Sigmoid colon (tissue), 7 donors: Measurements from ENCODE around the gene ZNF274. TPM values are rescaled to one million over a fixed set of nuclear protein-coding genes. Genes with fewer than 3 reads are reported as not detected.

ENCODE experiments used
- DNase-seq: peaks from one replicate; pipeline ENCODE4 v3.0.0-alpha.2; 2019
- H3K27ac ChIP-seq, 4 donors: fragments of 200-600 bp; sonication (generic); one replicate each; pipeline ENCODE4 v1.5.1; 2016 to 2019; ENCODE audit warnings: mild to moderate bottlenecking in 1 of 4
- H3K27me3 ChIP-seq, 3 donors: fragments of 200-600 bp; sonication (generic); one replicate each; pipeline ENCODE4 v1.5.1; 2019; ENCODE audit warnings: mild to moderate bottlenecking in 1 of 3
- H3K36me3 ChIP-seq, 4 donors: fragments of 200-600 bp; sonication (generic); one replicate each; pipeline ENCODE4 v1.5.1; 2016 to 2019
- H3K4me1 ChIP-seq, 4 donors: fragments of 200-600 bp; sonication (generic); one replicate each; pipeline ENCODE4 v1.5.1; 2017 to 2019
- H3K4me3 ChIP-seq, 4 donors: fragments of 200-600 bp; sonication (generic); one replicate each; pipeline ENCODE4 v1.5.1; 2017 to 2019; ENCODE audit warnings: mild to moderate bottlenecking in 2 of 4, moderate library complexity in 1 of 4
- H3K9me3 ChIP-seq, 4 donors: fragments of 200-600 bp in 3 of 4; sonication (generic) in 3 of 4; one replicate each; pipeline versions ENCODE4 v1.5.1 to v1.6.1; 2013 to 2019
- CTCF ChIP-seq, 4 experiments: fragments of 450-650 bp in 3 of 4; fragments of 200-600 bp in 1 of 4; IDR thresholded peaks; one replicate each; pipeline ENCODE4 v1.5.1; 2016 to 2019; ENCODE audit warnings: antibody characterized with exemption in 4 of 4, mild to moderate bottlenecking in 3 of 4, moderate library complexity in 2 of 4
- EP300 ChIP-seq, 4 donors: sonication (generic); formaldehyde crosslinking; IDR thresholded peaks; one replicate each; pipeline ENCODE4 v1.6.1; 2017; ENCODE audit warnings: antibody characterized with exemption in 4 of 4
- POLR2A ChIP-seq, 2 donors: fragments of 450-650 bp; IDR thresholded peaks; one replicate each; pipeline ENCODE4 v1.6.1; 2016; ENCODE audit warnings: antibody characterized with exemption in 2 of 2, mild to moderate bottlenecking in 2 of 2, moderate library complexity in 2 of 2
- POLR2AphosphoS5 ChIP-seq, 4 donors: sonication (generic); formaldehyde crosslinking; IDR thresholded peaks; one replicate each; pipeline ENCODE4 v1.6.1; 2017; ENCODE audit warnings: antibody characterized with exemption in 4 of 4
- WGBS, 2 donors: extraction: QIAGEN DNeasy Blood & Tissue Kit; methylation state at CpG; one replicate each; pipeline ENCODE4 v1.1.7; 2013; 5-methylcytosine and 5-hydroxymethylcytosine counted together
- intact Hi-C: fragments of 100-400 bp; cut with DNase I; formaldehyde crosslinking; loops from one replicate; pipeline ENCODE4 v1.15.1; 2023
- polyA plus RNA-seq, 3 donors: library from polyadenylated mRNA; stranded (reverse); fragments of 200-250 nt; gene quantifications; one replicate each; pipeline ENCODE4 v1.2.3, GENCODE V29; 2013
- total RNA-seq, 4 donors: library from RNA; depleted of rRNA; stranded (reverse); fragments of >200 nt; gene quantifications; one replicate each; pipeline ENCODE4 v1.1.0, GENCODE V29; 2016
- donor health status: healthy with polysubstance abuse.
- donor health status: Bipolar disorder and iron deficiency.
- donor health status: healthy.

Gene ZNF274
- total and polyA plus RNA-seq, 7 donors = 7.8 to 26.7 (median 19.6) TPM

- DNase-seq = no peak
- H3K36me3 ChIP-seq = peaks cover 21 to 100% (median 83%) of the 10 kb centered on the region in 4 donors
- H3K4me3 ChIP-seq = no peak overlapping the region
- no peaks in the 10 kb centered on the region for H3K27me3 ChIP-seq
- no peak overlapping the region for H3K27ac ChIP-seq
- H3K4me1 ChIP-seq = no peaks in the 10 kb centered on the region
- 95 to 98% methylated on average over 3 of the region's 3 CpGs for WGBS, 2 donors
- intact Hi-C loops = no loop called here
- TF ChIP-seq POLR2A (IDR thresholded peaks at IDR 0.05) (no peak), EP300 (IDR thresholded peaks at IDR 0.05) (no peak), CTCF (IDR thresholded peaks at IDR 0.05) (no peak), POLR2AphosphoS5 (IDR thresholded peaks at IDR 0.05) (no peak)
- peaks cover 95 to 97% (median 96%) of the 10 kb centered on the region in 4 donors for H3K9me3 ChIP-seq
Observed at GRCh38 chr19:58261600-58261967, 78.7 kb downstream of the ZNF274 start.

GRCh38 chr19:58261968-58262921, 79.4 kb downstream of the ZNF274 start:
- H3K4me1 ChIP-seq = no peaks in the 10 kb centered on the region
- no peaks in the 10 kb centered on the region for H3K27me3 ChIP-seq
- H3K4me3 ChIP-seq = no peak overlapping the region
- no peak for DNase-seq
- WGBS, 2 donors = 98% methylated on average over 19 of the region's 19 CpGs
- no peak overlapping the region for H3K27ac ChIP-seq
- TF ChIP-seq EP300 (IDR thresholded peaks at IDR 0.05) (no peak), POLR2A (IDR thresholded peaks at IDR 0.05) (no peak), POLR2AphosphoS5 (IDR thresholded peaks at IDR 0.05) (no peak), CTCF (IDR thresholded peaks at IDR 0.05) (no peak)
- peaks cover 96 to 99% (median 97%) of the 10 kb centered on the region in 4 donors for H3K9me3 ChIP-seq
- H3K36me3 ChIP-seq = peaks cover 21 to 100% (median 78%) of the 10 kb centered on the region in 4 donors
- intact Hi-C loops = no loop called here

- Histone ChIP-seq H3K27me3 (no peaks in the 10 kb centered on the region), H3K4me1 (no peaks in the 10 kb centered on the region), H3K4me3 (no peak overlapping the region), H3K27ac (no peak overlapping the region), H3K36me3 (peaks cover 21 to 95% (median 72%) of the 10 kb centered on the region in 4 donors), H3K9me3 (peaks cover 93 to 97% (median 95%) of the 10 kb centered on the region in 4 donors)
- intact Hi-C loops = no loop called here
- 97 to 98% methylated on average over 7 of the region's 7 CpGs for WGBS, 2 donors
- TF ChIP-seq CTCF (IDR thresholded peaks at IDR 0.05) = no peak
- no peak for TF ChIP-seq POLR2AphosphoS5 (IDR thresholded peaks at IDR 0.05)
- no peak for TF ChIP-seq POLR2A (IDR thresholded peaks at IDR 0.05)
- TF ChIP-seq EP300 (IDR thresholded peaks at IDR 0.05) = no peak
- no peak for DNase-seq
Observed at GRCh38 chr19:58262922-58263296, 80.0 kb downstream of the ZNF274 start.

Other genes with a start within 250 kb of the ZNF274 start
- 10 to 100 TPM in 3 of 4 donors, 1 to 10 TPM in 1; 8.3 to 12.5 (median 10.8) TPM for gene ZNF418, start 247.7 kb upstream of the ZNF274 start, total RNA-seq
- 1 to 10 TPM in 1 of 3 donors, under 1 TPM in 1, not detected in 1; 0.60 to 2.7 TPM for gene ZNF418, start 247.7 kb upstream of the ZNF274 start, polyA plus RNA-seq
- 1 to 10 TPM; 2.8 to 4.8 (median 3.8) TPM for gene ZNF256, start 235.4 kb upstream of the ZNF274 start, total RNA-seq
- 1 to 10 TPM in 2 of 3 donors, under 1 TPM in 1; 0.69 to 3.2 (median 2.4) TPM for gene ZNF256, start 235.4 kb upstream of the ZNF274 start, polyA plus RNA-seq
- 1 to 10 TPM in 2 of 4 donors, under 1 TPM in 2; 0.66 to 1.5 (median 0.95) TPM for gene C19orf18, start 208.5 kb upstream of the ZNF274 start, total RNA-seq
- gene C19orf18, start 208.5 kb upstream of the ZNF274 start, polyA plus RNA-seq = under 1 TPM in 1 of 3 donors, not detected in 2; 0.90 TPM
- gene ZNF606, start 180.2 kb upstream of the ZNF274 start, total RNA-seq = 10 to 100 TPM in 3 of 4 donors, 1 to 10 TPM in 1; 9.8 to 32.1 (median 19.0) TPM
- 1 to 10 TPM; 1.8 to 9.5 (median 3.6) TPM for gene ZNF606, start 180.2 kb upstream of the ZNF274 start, polyA plus RNA-seq
- not detected for gene ZSCAN1, start 149.0 kb upstream of the ZNF274 start, total RNA-seq
- gene ZSCAN1, start 149.0 kb upstream of the ZNF274 start, polyA plus RNA-seq = under 1 TPM in 1 of 3 donors, not detected in 2; 0.10 TPM
- gene ZNF135, start 123.8 kb upstream of the ZNF274 start, total RNA-seq = 10 to 100 TPM in 1 of 4 donors, 1 to 10 TPM in 3; 6.1 to 10.0 (median 7.4) TPM
- 1 to 10 TPM in 1 of 3 donors, under 1 TPM in 2; 0.46 to 2.8 (median 0.60) TPM for gene ZNF135, start 123.8 kb upstream of the ZNF274 start, polyA plus RNA-seq
- 10 to 100 TPM; 64.7 to 85.3 (median 73.8) TPM for gene ZSCAN18, start 84.8 kb upstream of the ZNF274 start, total RNA-seq
- 10 to 100 TPM in 2 of 3 donors, 1 to 10 TPM in 1; 5.8 to 31.4 (median 12.6) TPM for gene ZSCAN18, start 84.8 kb upstream of the ZNF274 start, polyA plus RNA-seq
- gene ZNF329, start 32.3 kb upstream of the ZNF274 start, total RNA-seq = 10 to 100 TPM in 1 of 4 donors, 1 to 10 TPM in 3; 8.2 to 10.2 (median 8.3) TPM
- gene ZNF329, start 32.3 kb upstream of the ZNF274 start, polyA plus RNA-seq = 1 to 10 TPM; 1.6 to 3.9 (median 2.4) TPM
- 10 to 100 TPM; 25.8 to 45.1 (median 34.8) TPM for gene ZNF544, start 45.9 kb downstream of the ZNF274 start, total RNA-seq
- gene ZNF544, start 45.9 kb downstream of the ZNF274 start, polyA plus RNA-seq = 10 to 100 TPM; 16.4 to 28.6 (median 20.4) TPM
- gene ZNF8, start 95.9 kb downstream of the ZNF274 start, total RNA-seq = 1 to 10 TPM; 4.9 to 8.6 (median 6.5) TPM
- 1 to 10 TPM in 1 of 3 donors, under 1 TPM in 2; 0.60 to 2.0 (median 0.92) TPM for gene ZNF8, start 95.9 kb downstream of the ZNF274 start, polyA plus RNA-seq
- 10 to 100 TPM; 41.7 to 49.4 (median 44.0) TPM for gene ERVK3-1, start 122.3 kb downstream of the ZNF274 start, total RNA-seq
- 10 to 100 TPM; 23.6 to 35.0 (median 27.6) TPM for gene ERVK3-1, start 122.3 kb downstream of the ZNF274 start, polyA plus RNA-seq
- 1 to 10 TPM; 1.4 to 3.6 (median 2.2) TPM for gene ZSCAN22, start 143.9 kb downstream of the ZNF274 start, total RNA-seq
- gene ZSCAN22, start 143.9 kb downstream of the ZNF274 start, polyA plus RNA-seq = 1 to 10 TPM in 1 of 3 donors, under 1 TPM in 2; 0.60 to 1.3 (median 0.69) TPM
- 10 to 100 TPM in 2 of 4 donors, 1 to 10 TPM in 2; 1.9 to 17.4 (median 12.1) TPM for gene A1BG, start 170.4 kb downstream of the ZNF274 start, total RNA-seq
- gene A1BG, start 170.4 kb downstream of the ZNF274 start, polyA plus RNA-seq = 10 to 100 TPM in 2 of 3 donors, 1 to 10 TPM in 1; 7.2 to 23.4 (median 16.0) TPM
- gene ZNF497, start 179.7 kb downstream of the ZNF274 start, total RNA-seq = under 1 TPM; 0.28 to 0.54 (median 0.43) TPM
- under 1 TPM in 2 of 3 donors, not detected in 1; 0.46 to 0.79 TPM for gene ZNF497, start 179.7 kb downstream of the ZNF274 start, polyA plus RNA-seq
- gene ZNF837, start 198.0 kb downstream of the ZNF274 start, total RNA-seq = 1 to 10 TPM in 3 of 4 donors, under 1 TPM in 1; 0.66 to 2.2 (median 1.5) TPM
- gene ZNF837, start 198.0 kb downstream of the ZNF274 start, polyA plus RNA-seq = 1 to 10 TPM; 1.2 to 2.5 (median 1.8) TPM
- gene RPS5, start 204.2 kb downstream of the ZNF274 start, total RNA-seq = 1,000 to 10,000 TPM; 1,322 to 2,581 (median 2,411) TPM
- 1,000 to 10,000 TPM; 1,097 to 1,974 (median 1,406) TPM for gene RPS5, start 204.2 kb downstream of the ZNF274 start, polyA plus RNA-seq
- not detected for gene RNF225, start 212.6 kb downstream of the ZNF274 start, total RNA-seq
- gene RNF225, start 212.6 kb downstream of the ZNF274 start, polyA plus RNA-seq = under 1 TPM in 1 of 3 donors, not detected in 2; 0.07 TPM
- 10 to 100 TPM in 2 of 4 donors, 1 to 10 TPM in 2; 8.2 to 21.4 (median 12.0) TPM for gene ZNF584, start 225.6 kb downstream of the ZNF274 start, total RNA-seq
- gene ZNF584, start 225.6 kb downstream of the ZNF274 start, polyA plus RNA-seq = 1 to 10 TPM; 3.0 to 7.3 (median 4.8) TPM